Measurements from ENCODE around the gene LDLRAD4.

LDLRAD4 gene

DNA sequence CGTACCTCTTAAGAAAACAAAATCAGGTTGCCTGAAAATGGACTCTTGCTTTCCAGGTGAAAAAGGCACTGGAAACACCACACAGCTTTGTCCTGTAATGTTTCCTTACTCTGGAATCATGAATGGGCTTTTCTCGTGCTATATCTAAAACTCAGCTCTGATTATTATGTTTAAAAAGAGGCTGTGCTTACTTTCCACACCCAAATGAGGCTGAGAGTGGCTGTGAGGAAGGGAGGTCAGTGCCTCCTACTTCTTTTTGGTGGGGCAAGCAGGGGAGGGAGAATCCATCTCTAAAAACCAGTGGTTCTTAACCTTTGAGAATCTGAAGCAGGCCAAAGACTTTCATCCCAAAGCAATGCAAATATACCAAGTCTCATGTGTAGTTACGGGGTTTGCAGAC, 359.2 kb downstream of the LDLRAD4 start:
- no peak for DNase-seq (ENCODE audit: low read depth)

DNA sequence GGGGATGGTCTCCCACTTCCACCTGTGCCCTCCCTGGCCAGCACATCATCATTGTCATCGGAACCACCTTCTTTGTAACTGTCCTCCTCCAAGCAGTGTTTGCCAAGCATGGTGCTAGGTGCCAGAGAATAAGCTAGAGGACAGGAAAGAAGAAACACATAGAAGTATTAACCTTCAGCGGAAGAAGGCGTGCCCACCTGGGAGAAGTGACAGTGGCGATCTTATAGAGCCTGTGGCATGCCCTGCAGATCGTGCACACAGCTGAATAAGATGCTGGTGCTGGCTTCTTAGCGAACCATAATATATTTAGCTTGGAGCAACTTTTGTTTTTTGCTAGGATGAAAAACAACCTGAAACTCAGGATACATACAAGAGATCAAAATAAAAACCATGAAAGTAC, 359.8 kb downstream of the LDLRAD4 start:
- no peak for DNase-seq (ENCODE audit: low read depth)

DNA sequence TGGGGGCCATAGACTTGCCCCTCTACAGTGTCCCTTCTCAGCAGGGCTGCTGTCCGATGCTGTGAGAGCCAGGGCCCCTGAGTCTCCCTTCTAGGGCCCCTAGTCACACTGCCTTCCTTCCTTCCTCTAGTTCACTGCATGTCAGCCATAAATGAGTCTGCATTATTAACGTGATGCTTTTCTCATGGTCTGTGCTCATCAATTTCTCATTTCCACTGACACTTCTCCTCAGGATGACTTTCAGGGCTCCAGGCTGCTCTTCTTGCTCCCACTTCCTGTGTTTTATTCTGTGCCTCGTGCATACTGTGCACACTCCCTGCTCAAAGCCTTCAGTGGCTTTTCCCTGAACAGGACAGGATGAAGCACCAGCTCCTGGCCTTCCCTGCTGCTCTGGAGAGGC, 361.3 kb downstream of the LDLRAD4 start:
- no peak for DNase-seq (ENCODE audit: low read depth)

DNA sequence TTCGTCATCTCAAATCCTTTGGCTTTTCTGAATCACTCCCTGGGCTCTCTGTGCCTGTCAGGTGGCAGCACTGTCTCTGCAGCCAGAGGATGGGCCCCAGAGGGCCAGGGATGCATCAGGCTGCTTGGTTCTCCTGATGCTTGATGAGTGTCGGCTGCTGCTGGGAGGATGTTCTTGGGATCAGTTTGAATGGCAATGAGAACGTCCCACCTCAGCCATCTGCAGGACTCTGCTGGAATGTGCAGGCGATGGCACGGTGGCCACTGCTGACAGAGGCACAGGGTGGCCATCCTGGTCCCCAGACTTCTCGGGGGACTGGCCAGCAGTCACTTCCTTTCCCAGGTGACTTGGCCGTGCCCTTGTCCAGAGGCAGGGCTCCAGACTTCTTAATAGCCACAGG, 361.8 kb downstream of the LDLRAD4 start:
- no peak for DNase-seq (ENCODE audit: low read depth)

DNA sequence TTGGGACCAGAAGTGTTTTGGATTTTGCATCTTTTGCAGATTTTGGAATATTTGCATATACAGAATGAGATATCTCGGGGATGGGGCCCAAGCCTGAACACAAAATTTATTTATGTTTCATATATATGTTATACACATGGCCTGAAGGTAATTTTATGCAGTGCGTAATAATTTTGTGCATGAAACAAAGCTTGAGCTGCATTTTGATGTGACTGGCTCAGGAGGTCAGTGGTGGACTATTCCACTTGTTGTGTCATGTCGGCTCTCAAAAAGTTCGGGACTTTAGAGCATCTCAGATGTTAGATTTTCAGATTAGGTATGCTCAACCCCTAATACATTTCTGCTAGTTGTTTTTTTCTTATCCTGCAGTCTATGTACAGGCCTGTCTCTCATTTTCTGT, 362.4 kb downstream of the LDLRAD4 start:
- no peak for DNase-seq (ENCODE audit: low read depth)

DNA sequence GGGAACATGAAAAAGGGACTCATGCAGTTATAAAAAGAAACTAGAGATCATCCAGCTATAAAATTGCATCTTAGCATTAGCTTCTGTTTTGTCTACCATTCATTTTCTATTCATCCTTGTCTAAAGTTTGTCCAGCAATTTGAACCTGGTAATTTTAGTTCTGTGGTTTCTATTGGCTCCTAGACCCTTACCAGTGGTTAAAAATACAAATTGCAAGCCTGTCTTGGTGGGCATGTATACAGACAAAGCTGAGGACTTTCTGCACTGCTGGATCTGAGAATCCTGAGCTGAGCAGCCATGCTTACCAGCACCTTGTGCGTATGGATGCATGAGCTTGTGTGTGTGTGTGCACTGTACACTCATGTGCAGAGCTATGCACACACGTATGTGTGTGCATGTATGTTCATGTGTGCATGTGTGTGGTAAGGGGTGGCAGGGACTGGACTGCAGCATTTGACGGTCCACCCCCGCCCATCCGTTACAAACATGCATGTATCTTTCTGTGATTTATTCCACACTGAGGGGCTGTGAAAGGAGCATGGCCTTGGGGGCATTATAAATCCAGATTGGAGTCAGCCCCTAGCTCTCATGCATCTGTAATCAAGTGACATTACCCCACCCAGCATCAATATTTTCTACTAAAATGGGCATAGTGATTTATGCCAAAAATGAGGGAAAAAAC, 363.1 kb downstream of the LDLRAD4 start:
- DNase-seq (ENCODE audit: low read depth), result no peak

DNA sequence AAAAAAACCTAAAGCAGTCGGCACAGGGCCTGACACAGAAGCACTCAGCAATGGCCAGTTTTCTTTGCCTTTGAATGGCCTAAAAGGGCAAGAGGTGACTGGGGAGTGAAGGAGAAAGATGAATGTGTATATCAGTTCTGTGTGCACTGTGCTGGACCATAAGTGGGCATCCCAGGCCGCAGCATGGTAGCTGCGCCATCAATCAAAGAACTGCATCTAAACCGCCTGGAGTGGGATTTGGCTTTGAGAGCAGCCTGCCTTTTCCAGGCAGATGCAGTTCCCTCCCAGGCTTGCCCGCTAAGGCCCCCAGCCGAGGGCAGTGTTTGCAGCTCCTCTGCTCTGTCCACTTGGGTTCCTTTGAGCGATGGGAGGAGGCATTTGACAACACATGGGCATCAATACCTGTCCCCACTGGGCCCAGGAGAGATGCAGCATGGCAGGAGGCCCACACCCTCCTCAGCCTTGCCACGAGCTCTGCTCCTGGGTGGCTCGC, 363.7 kb downstream of the LDLRAD4 start:
- no peak for DNase-seq (ENCODE audit: low read depth)

DNA sequence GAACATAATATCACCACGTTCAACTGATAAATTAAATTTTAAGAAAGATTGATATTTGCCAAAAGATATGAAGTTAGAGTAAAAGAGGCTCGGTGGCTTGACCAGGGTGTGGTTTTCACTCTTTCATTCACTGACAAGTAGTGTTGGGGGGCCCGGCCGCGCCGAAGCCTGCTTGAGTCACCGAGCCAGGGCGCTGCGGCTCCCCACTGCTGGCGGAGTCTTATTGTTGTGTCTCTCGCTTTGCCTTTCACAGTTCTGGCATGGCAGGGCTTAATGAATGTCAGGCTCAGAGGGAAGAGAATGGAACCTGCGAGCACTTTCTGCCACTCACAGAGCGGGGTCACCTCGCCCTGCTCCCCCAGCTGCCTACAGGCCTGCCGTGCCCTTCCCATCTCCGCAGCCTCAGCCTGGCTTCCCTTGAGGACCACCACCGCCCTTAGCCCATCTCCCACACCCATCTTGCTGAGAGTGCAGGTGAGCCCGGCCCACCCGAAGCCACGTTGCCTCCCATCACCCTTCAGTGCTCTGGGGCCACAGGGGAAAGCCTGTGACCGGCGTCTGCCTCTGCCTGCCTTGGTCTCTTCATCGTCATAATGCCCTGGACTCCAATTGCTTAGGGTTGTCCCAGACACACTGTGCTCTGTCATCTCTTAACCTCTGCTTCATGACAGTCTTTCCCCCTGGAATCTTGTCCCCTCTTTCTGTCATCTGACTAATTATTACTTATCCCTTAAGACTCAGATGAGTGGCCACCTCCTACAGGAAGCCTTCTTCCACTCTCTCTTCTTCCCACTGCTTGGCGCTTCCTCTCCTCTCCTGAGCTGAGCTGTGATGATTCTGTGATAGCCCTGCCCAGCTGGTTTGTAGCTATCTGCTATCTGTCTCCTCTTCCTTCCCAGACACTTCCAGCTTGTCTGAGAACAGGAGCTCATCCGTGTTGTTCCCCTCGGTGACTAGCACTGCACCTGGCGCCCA, 365.3 kb downstream of the LDLRAD4 start:
- no peak for DNase-seq (ENCODE audit: low read depth)

DNA sequence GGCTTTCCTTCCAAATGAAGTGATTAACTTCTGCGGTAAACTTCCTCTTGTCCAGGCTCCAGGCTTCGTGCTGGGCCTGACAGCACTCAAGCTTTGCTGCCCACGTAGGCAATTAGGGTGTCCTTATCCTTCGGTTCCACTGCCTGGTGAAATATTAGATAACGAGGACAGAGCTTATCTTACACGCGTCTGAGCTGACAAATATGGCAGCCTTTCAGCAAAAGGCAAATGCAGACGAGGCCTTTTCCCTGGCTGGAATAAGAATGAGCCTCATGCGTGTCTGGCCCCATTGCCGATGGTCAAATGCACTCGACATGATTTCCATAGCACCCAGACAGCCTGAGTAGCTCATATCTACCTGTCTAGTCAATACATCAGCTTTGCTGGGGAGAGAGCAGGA, 366.3 kb downstream of the LDLRAD4 start:
- DNase-seq (ENCODE audit: low read depth), result no peak

DNA sequence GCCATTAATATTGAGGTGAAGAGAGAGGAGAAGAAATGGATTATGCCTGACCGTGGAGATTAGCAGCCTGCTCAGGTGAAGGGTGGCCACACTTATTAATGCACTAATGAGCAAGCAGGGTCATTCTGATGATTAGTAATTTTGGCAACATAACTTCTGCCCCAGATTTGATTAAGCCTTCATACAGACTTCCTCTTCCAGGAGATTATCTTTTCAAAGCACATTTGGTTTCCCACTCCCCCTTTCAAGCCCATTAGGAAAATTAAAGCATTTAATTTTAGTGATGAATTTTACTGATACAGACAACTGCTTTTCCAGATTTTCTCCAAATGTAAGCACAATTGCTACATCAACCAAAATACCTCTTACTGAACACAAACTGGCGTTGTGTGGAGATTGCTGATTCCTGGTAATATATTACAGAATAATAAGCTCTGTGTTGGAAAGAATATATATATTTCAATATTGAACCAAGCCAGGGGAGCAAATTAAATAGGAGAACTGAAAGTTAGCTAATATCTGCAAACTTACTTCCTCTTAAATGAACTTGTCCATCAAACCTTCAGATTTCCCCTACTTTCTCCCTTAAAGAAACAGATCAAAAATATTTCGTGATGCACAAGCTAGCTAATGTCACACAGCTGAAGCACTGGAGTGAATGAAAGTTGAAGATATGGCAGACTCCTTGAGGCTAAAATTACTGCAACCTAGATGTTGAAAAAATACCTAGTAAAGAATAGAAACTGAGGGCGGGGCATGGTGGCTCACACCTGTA, 367.0 kb downstream of the LDLRAD4 start:
- DNase-seq (ENCODE audit: low read depth), result no peak

DNA sequence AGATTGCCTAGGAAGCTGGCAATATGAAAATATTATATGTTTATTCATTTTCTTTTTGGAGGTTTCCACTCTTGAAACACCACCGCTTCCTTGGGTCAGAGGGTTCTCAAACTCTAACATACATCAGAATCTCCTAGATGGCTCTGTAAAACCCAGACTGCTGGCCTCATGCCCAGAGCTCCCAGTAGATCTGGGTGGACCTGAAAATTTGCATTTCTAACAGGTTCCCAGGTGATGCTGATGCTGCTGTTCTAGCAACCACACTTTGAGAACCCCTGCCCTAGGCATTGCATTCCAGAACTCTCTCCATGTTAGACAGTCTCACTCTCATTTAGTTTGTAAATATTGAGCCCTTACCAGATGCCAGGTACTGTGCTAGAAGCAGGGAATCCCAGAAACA, 368.4 kb downstream of the LDLRAD4 start:
- no peak for DNase-seq (ENCODE audit: low read depth)

DNA sequence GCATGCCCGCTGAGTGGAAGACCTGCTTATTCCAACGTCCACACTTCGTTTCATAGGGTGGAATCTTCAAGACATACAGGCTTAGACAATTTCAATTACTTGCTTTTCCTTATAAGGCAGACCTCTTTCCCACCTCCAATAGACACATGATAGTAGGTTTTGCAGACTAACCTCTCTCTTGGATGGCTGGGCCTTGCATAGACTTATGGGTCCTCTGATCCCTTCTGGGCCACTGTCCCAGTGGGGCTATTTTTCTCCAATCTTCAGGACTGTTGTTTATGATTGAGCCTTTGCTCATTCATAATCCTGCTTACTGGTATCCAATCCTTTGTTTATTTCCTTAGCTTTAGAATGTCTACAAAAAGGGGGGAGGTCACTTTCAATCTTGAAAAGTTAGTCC, 368.9 kb downstream of the LDLRAD4 start:
- no peak for DNase-seq (ENCODE audit: low read depth)

DNA sequence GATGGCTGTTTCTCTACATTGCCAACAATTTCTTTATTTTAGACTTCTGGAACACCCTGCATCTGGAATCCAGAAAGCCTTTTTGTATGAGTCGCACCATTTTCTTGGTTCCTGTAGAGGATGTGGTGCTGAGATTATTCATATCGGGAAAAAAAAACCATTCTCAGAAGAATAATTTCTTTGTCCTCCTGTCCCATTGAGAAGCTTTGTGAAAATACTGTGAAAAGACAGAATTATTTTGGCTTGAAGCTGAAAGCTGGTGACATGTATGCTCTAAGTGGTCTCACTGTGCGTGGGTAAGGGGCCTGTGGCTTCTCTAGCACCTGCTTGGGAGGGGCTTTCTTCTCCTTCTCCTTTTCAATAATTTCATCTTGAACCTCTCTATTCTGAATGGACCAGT, 369.4 kb downstream of the LDLRAD4 start:
- DNase-seq (ENCODE audit: low read depth), result no peak

DNA sequence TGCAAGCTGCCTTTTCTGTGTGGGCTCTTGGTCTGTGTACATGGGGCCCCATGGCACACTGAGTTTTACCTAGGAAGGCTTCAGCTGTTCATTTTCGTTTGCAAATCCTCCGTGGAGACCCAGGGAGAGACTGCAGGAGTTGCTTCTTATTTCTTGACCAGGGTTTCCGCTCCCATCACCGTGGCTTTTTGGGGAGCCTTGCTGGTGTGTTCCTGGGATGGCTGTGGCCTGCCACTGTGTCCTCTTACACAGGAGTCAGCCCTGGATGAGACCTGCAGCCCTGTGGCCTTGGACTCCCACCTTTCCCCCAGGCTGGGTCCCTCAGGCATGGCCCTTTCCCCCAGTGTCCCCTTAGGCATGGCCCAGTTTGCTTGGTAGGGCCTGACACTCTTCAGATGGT, 370.8 kb downstream of the LDLRAD4 start:
- no peak for DNase-seq (ENCODE audit: low read depth)

DNA sequence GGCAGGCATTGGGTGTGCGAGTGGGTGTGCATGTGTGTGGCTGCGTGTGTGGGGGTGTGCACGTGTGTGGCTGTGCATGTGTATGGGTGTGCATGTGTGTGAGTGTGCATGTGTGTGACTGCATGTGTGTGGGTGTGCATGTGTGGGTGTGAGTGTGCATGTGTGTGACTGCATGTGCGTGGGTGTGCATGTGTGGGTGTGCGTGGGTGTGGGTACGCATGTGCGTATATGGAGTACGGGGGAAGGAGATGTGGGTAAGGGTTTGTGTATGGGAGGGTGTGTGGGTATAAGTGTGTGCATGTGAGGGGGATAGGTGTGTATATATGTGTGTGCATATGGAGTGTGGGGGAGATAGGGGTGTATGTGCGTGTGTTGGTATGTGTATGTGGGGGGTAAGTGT, 371.4 kb downstream of the LDLRAD4 start:
- no peak for DNase-seq (ENCODE audit: low read depth)

DNA sequence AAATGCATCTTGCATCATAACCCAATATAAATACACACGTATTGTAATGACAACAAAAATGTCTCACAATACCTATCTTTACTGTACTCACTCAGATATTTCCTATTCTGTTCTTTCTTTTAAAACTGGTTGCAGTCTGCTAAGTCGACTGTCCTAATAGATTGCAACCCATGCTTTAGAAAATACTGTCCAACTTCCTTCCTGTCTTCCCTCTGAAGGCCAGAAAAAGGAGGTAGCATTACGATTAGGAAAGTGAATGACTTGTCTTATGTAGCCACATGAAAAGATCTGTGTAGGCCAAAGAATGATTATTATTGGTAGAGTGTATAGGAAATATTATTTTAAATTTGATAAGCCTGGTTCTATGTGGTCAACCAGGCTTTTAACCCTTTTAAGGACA, 373.7 kb downstream of the LDLRAD4 start:
- no peak for DNase-seq (ENCODE audit: low read depth)

DNA sequence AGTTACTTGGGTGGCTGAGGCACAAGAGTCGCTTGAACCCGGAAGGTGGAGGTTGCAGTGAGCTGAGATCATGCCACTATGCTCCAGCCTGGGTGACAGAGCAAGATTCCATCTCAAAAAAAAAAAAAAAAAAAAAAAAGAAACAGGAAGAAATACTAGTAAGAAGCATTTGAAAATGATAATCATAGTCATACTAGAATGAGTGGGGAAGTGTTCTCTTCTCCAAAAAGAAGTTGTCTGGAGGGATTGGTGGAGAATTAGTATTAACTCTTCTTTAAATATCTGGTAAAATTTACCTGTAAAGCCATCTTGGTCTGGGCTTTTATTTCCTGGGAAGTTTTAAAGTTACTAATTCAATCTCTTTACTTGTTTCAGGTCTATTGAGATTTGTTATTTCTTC, 376.0 kb downstream of the LDLRAD4 start:
- no peak for DNase-seq (ENCODE audit: low read depth)

DNA sequence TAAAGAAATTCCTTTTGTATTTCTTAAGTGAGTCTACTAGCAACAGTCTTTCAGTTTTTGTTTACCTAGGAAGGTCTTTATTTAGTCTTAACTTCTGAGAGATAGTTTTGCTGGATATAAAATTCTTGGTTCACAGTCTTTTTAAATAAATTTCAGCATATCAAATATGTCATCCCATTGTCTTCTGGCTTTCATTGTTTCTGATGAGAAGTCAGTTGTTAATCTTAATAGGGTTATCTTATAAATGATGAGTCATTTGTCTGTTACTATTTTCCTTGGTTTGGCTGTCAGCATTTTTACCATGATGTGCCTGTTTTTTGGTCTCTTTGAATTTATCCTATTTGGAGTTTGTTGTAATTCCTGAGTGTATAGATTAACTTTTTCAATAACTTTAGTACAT, 378.5 kb downstream of the LDLRAD4 start:
- no peak for DNase-seq (ENCODE audit: low read depth)

DNA sequence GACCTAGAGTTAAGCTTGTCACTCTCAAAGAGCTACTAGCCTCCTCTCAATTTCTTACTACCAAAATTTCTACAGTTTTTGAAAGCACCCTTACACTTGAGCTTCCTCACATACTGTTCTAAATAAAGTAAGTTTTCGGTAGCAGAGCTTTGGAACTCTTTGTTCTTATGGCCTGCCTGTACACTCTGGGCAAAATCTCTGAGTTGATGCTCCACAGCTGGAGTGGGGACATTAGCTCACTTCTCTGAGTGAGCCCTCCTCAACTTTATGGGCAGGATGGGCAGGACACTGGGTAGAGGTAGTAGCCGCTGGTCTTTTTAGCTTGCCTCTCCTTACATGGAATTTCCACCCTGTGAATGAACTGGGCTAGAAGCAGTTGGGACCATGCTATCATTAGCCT, 380.0 kb downstream of the LDLRAD4 start:
- DNase-seq (ENCODE audit: low read depth), result no peak

DNA sequence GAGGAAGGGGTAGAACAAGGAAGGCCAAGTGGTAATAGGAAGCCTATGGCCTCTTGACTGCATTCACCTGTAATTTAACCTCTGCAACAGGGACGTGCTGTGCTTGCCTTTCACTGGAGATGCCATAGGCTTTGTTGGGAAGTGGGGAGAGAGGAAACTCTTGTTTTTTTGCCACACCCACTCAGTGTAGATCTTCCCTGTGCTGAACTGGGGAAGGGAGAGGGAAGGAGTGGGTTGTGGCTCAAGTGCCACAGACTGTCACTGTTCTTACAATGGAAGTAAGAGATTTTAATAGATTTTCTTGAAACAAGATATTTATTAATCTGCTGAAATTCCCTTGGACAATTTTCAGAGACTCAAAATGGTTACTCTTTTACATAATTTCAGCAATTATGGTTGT, 380.5 kb downstream of the LDLRAD4 start:
- no peak for DNase-seq (ENCODE audit: low read depth)

DNA sequence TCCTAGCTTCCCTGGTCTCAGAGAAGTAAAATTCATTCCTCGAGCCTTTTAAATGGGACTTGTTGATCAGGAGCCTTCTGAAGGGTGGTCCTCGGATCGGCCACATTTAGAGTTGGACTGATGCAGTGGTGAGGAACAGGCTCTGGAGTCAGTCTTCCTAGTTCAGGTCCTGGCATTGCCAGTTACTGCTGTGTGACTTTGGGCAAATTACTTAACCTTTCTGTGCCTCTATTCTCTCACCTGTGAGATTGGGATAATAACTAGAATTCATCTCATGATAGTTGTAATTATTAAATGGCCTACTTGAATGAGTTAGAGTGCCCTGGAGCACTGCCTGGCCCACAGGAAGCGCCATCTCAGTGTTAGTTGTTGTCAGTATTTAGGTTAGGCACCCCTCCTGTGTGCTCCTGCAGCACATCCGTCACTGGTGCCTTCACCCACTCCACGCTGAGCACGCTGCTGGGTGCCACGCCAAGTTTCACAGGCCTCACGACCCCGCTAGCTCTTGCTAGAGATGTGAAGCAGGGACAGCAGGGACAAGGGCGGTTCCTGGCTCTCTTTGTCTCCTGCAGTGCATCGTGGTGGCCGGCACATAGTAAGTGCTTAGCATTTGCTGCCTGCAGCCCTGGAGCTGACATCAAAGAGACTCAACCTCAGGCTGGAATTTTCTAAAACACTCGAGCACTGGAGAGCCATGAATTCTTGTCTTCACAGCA, 384.9 kb downstream of the LDLRAD4 start:
- no peak for DNase-seq (ENCODE audit: low read depth)

DNA sequence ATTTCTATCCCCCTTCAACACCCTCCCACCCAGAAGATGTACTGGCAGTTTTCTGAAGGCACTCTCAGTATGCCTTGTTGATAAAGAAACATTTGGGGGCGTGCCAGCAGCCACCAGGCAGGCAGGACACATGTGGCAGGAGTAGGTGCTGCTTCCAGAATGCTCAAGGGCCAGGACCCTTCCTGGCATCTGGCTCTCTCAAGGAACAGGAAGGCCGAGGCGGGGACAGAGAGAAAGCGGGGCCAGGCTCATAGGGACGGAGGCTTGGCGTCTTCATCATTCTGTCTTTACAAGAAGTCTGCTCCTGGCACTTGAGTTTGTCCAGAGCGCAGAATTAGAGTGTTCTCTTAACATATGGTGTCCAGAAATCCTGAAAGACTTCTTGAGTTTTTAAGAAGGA, 386.2 kb downstream of the LDLRAD4 start:
- DNase-seq (ENCODE audit: low read depth), result no peak
